Type B pancreatic cell (in vitro differentiated cells): ENCODE results near the gene USP7. TPM values are rescaled to one million over a fixed set of nuclear protein-coding genes. Genes with fewer than 3 reads are reported as not detected.
A peak's percentile ranks its signal among the peaks of the same experiment; 100 is the strongest.

Experiments used
- DNase-seq: peaks from one replicate; pipeline ENCODE4 v3.0.0; 2021; ENCODE audit warnings: mixed read lengths; ENCODE audit not compliant: unreplicated experiment; ENCODE audit errors: extremely low spot score
- H3K27ac Mint-ChIP-seq: 2 replicates; pipeline ENCODE4 v1.8.0; 2021; ENCODE audit warnings: mild to moderate bottlenecking, mixed read lengths
- H3K27me3 Mint-ChIP-seq: 2 replicates; pipeline ENCODE4 v1.8.0; 2021; ENCODE audit warnings: mixed read lengths
- H3K36me3 Mint-ChIP-seq: 2 replicates; pipeline ENCODE4 v1.8.0; 2021; ENCODE audit warnings: mixed read lengths
- H3K4me1 Mint-ChIP-seq: one replicate; pipeline ENCODE4 v1.8.0; 2021; ENCODE audit warnings: mixed read lengths; ENCODE audit not compliant: unreplicated experiment
- H3K4me3 Mint-ChIP-seq: 2 replicates; pipeline ENCODE4 v1.8.0; 2021; ENCODE audit warnings: mild to moderate bottlenecking, mixed read lengths
- H3K9me3 Mint-ChIP-seq: 2 replicates; pipeline ENCODE4 v1.8.0; 2021; ENCODE audit warnings: mixed read lengths
- CTCF ChIP-seq: fragments of 200-600 bp; sonication (generic); conservative IDR thresholded peaks from 2 replicates; pipeline ENCODE4 v1.5.0; 2021; ENCODE audit warnings: antibody characterized with exemption, mild to moderate bottlenecking
- total RNA-seq: library from RNA; stranded (reverse); gene quantifications from 2 replicates; pipeline ENCODE4 v1.2.1, GENCODE V29; 2021; ENCODE audit warnings: low replicate concordance

Gene USP7
- total RNA-seq, 1 donor from 2014 or later: 118 TPM

- Mint-ChIP-seq H3K36me3 (peaks cover 3% of the 10 kb centered on the region), H3K27me3 (no peaks in the 10 kb centered on the region), H3K4me1 (peaks cover 53% of the 10 kb centered on the region), H3K4me3 (no peak overlapping the region), H3K9me3 (no peaks in the 10 kb centered on the region), H3K27ac (peak overlapping the region; percentile 36)
- DNase-seq: no peak
- no peak for TF ChIP-seq CTCF
These were observed 17.9 kb downstream of the USP7 start for GRCh38 chr16:8945626-8946296.

- Mint-ChIP-seq H3K27ac (no peak overlapping the region), H3K27me3 (no peaks in the 10 kb centered on the region), H3K4me3 (no peak overlapping the region), H3K36me3 (peaks cover 3% of the 10 kb centered on the region), H3K9me3 (no peaks in the 10 kb centered on the region), H3K4me1 (peaks cover 47% of the 10 kb centered on the region)
- DNase-seq: no peak
- TF ChIP-seq CTCF: no peak
These were observed 19.5 kb downstream of the USP7 start for GRCh38 chr16:8943966-8944759.

GRCh38 chr16:8943001-8943763, 20.5 kb downstream of the USP7 start:
- no peaks in the 10 kb centered on the region for H3K27me3 Mint-ChIP-seq
- no peak overlapping the region for H3K4me3 Mint-ChIP-seq
- TF ChIP-seq CTCF: no peak
- no peak for DNase-seq
- H3K9me3 Mint-ChIP-seq: no peaks in the 10 kb centered on the region
- peaks cover 50% of the 10 kb centered on the region for H3K4me1 Mint-ChIP-seq
- H3K27ac Mint-ChIP-seq: no peak overlapping the region
- H3K36me3 Mint-ChIP-seq: peaks cover 3% of the 10 kb centered on the region

GRCh38 chr16:8941718-8942344, 21.9 kb downstream of the USP7 start:
- no peak overlapping the region for H3K4me3 Mint-ChIP-seq
- peaks cover 3% of the 10 kb centered on the region for H3K36me3 Mint-ChIP-seq
- H3K27ac Mint-ChIP-seq: no peak overlapping the region
- TF ChIP-seq CTCF: no peak
- H3K27me3 Mint-ChIP-seq: no peaks in the 10 kb centered on the region
- H3K9me3 Mint-ChIP-seq: no peaks in the 10 kb centered on the region
- H3K4me1 Mint-ChIP-seq: peaks cover 51% of the 10 kb centered on the region
- no peak for DNase-seq

- H3K4me1 Mint-ChIP-seq: peaks cover 44% of the 10 kb centered on the region
- no peak for DNase-seq
- TF ChIP-seq CTCF: no peak
- H3K4me3 Mint-ChIP-seq: no peak overlapping the region
- no peaks in the 10 kb centered on the region for H3K27me3 Mint-ChIP-seq
- H3K9me3 Mint-ChIP-seq: no peaks in the 10 kb centered on the region
- H3K27ac Mint-ChIP-seq: no peak overlapping the region
- no peaks in the 10 kb centered on the region for H3K36me3 Mint-ChIP-seq
These were observed 25.9 kb downstream of the USP7 start for GRCh38 chr16:8937803-8938202.
